D721Med (cell line): ENCODE results near the gene CLEC19A.

Source experiments
- DNase-seq: peaks from one replicate; pipeline ENCODE4 v3.0.0; 2011; ENCODE audit warnings: low spot score; ENCODE audit not compliant: insufficient read length
- FAIRE-seq: peaks from 2 replicates; lab custom pipeline; 2011; peaks lifted over from hg19 to GRCh38; lab: Jason Lieb, UNC
- CTCF ChIP-seq: IDR thresholded peaks from 2 replicates; pipeline ENCODE4 v1.5.1; 2012; ENCODE audit warnings: mild to moderate bottlenecking, control low read depth; ENCODE audit not compliant: insufficient read depth; ENCODE audit errors: missing control alignments

Gene CLEC19A

DNA sequence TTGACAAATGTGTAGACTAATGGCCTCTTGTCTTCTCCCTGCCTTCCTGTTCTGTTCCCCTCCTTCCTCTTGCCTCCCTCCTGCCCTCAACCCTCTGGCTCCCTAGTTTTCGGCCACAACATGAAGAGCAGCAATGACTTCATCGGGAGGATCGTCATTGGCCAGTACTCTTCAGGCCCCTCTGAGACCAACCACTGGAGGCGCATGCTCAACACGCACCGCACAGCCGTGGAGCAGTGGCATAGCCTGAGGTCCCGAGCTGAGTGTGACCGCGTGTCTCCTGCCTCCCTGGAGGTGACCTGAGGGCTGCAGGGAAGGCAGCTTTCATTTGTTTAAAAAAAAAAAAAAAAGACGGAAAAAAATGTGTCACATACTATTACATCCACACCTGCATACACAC, 18.8 kb upstream of the CLEC19A start:
- no peak for FAIRE-seq
- TF ChIP-seq CTCF = no peak
- DNase-seq = no peak

DNA sequence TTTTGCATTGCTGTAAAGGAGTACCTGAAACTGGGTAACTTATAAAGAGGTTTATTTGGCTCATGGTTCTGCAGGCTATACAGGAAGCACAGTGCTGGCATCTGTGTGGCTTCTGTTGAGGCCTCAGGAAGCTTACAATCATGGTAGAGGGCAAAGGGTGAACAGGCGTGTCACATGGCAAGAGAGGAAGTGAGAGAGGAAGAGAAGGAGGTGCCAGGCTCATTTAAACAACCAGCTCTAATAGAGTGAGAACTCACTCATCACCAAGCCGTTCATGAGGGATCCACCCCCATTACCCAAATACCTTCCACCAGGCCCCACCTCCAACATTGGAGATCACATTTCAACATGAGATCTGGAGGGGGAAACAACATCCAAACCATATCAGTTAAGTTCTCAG, 16.4 kb upstream of the CLEC19A start:
- FAIRE-seq (no peak), DNase-seq (no peak)
- TF ChIP-seq CTCF = no peak

DNA sequence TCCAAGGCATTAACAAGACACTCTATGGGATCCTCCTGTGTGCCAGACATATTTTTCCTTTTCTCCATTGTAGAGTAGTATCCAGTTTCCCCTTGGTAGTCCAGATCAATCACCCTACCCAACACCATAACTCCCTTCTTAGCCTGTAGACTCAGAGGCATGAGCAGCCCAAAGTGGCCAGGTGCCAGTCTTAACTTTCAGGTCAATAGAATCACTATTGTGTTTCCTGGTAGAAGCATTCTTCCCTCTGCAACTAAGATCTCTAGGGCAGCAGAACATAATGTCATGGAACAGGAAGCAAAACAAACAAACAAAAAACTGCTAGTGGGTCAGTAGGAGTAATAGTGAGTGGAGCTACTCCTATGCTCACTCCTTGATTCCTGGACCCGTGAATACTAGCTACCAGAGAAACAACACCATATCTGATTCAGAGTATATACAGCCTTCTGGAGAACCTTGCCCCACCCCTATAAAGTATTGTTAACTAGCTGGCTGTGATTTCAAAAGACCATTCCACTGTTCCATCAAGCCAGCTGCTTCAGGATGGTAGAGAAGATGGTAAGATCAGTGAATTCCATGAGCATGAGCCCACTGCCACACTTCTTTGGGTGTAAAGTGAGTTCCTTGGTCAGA, 11.2 kb upstream of the CLEC19A start:
- no peak for TF ChIP-seq CTCF
- FAIRE-seq (no peak), DNase-seq (no peak)

- FAIRE-seq (no peak), DNase-seq (no peak)
- no peak for TF ChIP-seq CTCF
Observed at GRCh38 chr16:19278403-19278802, 7.1 kb upstream of the CLEC19A start.

DNA sequence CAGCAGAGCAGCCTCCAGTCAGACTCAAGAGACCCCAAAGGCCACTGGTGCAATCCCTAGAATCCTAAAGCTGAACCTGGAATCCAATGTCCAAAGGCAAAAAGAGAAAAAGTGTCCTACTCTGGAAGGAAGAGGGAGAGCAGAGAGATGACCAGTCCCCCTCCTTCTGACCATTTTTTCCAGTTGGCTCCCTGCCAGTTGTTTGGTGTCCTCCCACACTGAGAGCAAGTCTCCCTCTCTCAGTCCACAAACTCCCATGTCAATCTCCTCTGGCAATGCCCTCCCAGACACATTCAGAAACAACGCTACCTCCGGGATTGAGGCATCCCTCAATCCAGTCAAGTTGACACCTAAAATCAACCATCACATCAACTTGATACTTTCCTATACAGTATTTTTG, 4.3 kb upstream of the CLEC19A start:
- no peak for TF ChIP-seq CTCF
- FAIRE-seq = no peak
- DNase-seq = no peak

DNA sequence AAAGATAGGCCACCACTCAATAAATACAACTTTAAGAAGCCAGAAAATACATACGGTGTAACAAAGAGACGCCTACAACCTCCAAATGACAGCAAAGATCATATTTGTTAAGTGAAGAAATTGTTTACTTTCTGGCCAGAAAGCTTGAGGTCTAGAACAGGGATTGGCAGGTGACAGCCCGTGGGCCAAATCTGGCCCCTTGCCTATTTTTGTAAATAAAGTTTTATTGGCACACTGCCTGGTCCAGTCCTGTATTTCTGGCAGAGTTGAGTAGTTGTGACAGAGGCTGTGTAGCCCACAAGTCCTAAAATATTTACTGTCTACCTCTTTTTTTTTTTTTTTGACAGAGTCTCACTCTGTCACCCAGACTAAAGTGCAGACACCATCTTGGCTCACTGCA, 3.4 kb upstream of the CLEC19A start:
- DNase-seq (no peak), FAIRE-seq (no peak)
- TF ChIP-seq CTCF = no peak

GRCh38 chr16:19283637-19284036, 1.9 kb upstream of the CLEC19A start:
- DNase-seq (no peak), FAIRE-seq (no peak)
- TF ChIP-seq CTCF = no peak
